ENCODE results near the gene NPB.

The NPB gene

DNA sequence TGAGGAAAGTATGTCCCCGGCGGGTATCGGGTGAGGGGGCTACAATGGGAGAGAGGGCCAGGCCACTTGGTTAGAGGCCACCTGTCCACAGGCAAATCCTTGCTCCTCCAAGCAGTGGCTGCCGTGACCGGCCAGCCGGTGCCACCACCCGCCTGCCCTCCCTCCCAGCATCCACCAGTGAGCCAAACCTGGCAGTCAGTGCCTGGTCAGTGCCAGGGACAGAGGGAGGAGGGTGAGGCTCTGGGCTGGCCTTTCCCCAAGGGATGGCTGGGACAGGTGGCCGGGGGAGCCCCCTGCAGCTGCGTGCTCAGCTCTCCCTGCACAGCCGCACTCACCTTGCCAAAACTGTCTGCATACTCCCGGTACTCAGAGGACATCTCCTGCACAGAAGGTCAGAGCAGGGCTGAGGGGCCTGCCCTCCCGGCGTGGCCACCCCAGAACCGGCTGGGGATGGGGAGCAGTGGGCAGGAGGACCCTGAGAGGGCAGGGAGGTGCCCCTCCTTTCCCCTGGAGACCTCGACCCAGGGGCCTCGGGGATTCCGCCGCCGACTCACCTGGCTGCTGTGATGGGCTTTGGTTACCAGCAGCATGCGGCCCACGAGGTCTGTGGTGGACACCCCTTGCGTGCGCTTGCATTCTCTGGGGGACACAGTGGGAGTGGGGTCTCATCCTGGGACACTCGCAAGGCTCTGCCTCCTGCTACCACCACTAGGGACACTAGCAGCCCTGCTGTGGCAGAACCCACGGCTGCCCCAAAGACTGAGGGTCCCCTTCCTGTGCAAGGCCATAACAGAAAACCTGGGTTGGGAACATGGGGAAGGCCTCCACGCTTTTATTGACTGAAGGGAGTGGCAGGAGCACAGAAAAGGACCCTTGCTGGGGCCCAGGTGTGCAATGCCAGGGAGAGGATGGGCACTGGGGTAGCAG, 5.4 kb downstream of the NPB start:
- Histone ChIP-seq H2BK120ac (ENCODE audit: low read depth, low read length) (no peak overlapping the region), H3K9ac (ENCODE audit: low read length) (no peak overlapping the region), H3K14ac (ENCODE audit: low read length in 2 of 2) (no peak overlapping the region), H3K4me2 (ENCODE audit: low read length, poor library complexity, severe bottlenecking) (no peak overlapping the region), H4K91ac (ENCODE audit: low read length) (no peak overlapping the region), H3K4me1 (ENCODE audit: control insufficient read depth, insufficient read depth, low read depth, low read length) (peaks cover 21% of the 10 kb centered on the region), H4K8ac (ENCODE audit: low read length) (no peak overlapping the region), H3K9me3 (ENCODE audit: control insufficient read depth, low read length) (no peaks in the 10 kb centered on the region), H2BK15ac (ENCODE audit: low read depth, poor library complexity, severe bottlenecking) (no peak overlapping the region), H3K27ac (ENCODE audit: low read length, poor library complexity, severe bottlenecking) (no peak overlapping the region), H3K18ac (ENCODE audit: low read depth in 1 of 2, low read length in 2 of 2) (no peak overlapping the region), H2AFZ (ENCODE audit: low read depth, low read length) (no peak overlapping the region), H3K4me3 (ENCODE audit: insufficient read depth in 1 of 2, low read depth in 1 of 2, low read length in 2 of 2) (no peak overlapping the region), H3K27me3 (ENCODE audit: control insufficient read depth in 1 of 2, insufficient read depth in 1 of 2, low read length in 2 of 2) (no peaks in the 10 kb centered on the region), H2BK5ac (ENCODE audit: low read depth, low read length, poor library complexity, severe bottlenecking) (no peak overlapping the region), H3K4ac (ENCODE audit: low read depth in 1 of 2, low read length in 2 of 2) (no peak overlapping the region), H3K23ac (ENCODE audit: low read length in 2 of 2) (no peak overlapping the region), H3K79me1 (replicated peaks; ENCODE audit: low read length, poor library complexity, severe bottlenecking) (peaks cover 11% of the 10 kb centered on the region), H2AK5ac (ENCODE audit: low read length, severe bottlenecking) (no peak overlapping the region), H3K36me3 (ENCODE audit: control insufficient read depth in 1 of 2, insufficient read depth in 2 of 2, low read depth in 1 of 2, low read length in 2 of 2) (peaks cover 31 to 76% of the 10 kb centered on the region in 2 experiments), H2BK12ac (ENCODE audit: low read length in 2 of 2) (no peak overlapping the region)
- no peak for DNase-seq
- WGBS = 97% methylated on average over 23 of the region's 26 CpGs

DNA sequence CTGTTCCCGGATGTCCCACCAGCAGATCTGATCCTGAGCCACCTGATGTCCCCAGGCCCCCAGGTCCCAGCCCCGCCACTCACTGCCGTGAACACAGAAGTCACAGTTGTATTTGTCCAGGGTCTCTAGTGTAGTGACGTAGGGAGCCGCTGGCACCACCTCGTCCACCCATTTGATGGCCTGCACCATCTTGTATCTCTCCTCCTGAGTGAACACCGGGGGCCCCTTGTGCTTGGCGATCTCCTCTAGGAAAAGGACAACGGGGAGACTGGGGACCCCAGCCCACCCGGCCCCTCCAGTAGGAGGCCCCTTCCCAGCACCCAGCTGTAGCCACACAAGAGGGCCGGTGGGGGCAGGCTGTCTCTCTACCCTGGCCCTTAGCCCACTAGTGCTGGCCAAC, 6.8 kb downstream of the NPB start:
- Histone ChIP-seq H3K18ac (ENCODE audit: low read depth in 1 of 2, low read length in 2 of 2) (no peak overlapping the region), H3K23ac (ENCODE audit: low read length in 2 of 2) (no peak overlapping the region), H3K27ac (ENCODE audit: low read length, poor library complexity, severe bottlenecking) (no peak overlapping the region), H3K36me3 (ENCODE audit: control insufficient read depth in 1 of 2, insufficient read depth in 2 of 2, low read depth in 1 of 2, low read length in 2 of 2) (peaks cover 44 to 77% of the 10 kb centered on the region in 2 experiments), H3K9ac (ENCODE audit: low read length) (no peak overlapping the region), H3K4me3 (ENCODE audit: insufficient read depth in 1 of 2, low read depth in 1 of 2, low read length in 2 of 2) (no peak overlapping the region), H3K4me2 (ENCODE audit: low read length, poor library complexity, severe bottlenecking) (no peak overlapping the region), H2BK12ac (ENCODE audit: low read length in 2 of 2) (no peak overlapping the region), H3K14ac (ENCODE audit: low read length in 2 of 2) (no peak overlapping the region), H3K79me1 (replicated peaks; ENCODE audit: low read length, poor library complexity, severe bottlenecking) (peaks cover 19% of the 10 kb centered on the region), H4K8ac (ENCODE audit: low read length) (no peak overlapping the region), H4K91ac (ENCODE audit: low read length) (no peak overlapping the region), H2BK15ac (ENCODE audit: low read depth, poor library complexity, severe bottlenecking) (no peak overlapping the region), H3K27me3 (ENCODE audit: control insufficient read depth in 1 of 2, insufficient read depth in 1 of 2, low read length in 2 of 2) (no peaks in the 10 kb centered on the region), H3K4me1 (ENCODE audit: control insufficient read depth, insufficient read depth, low read depth, low read length) (peaks cover 18% of the 10 kb centered on the region), H3K9me3 (ENCODE audit: control insufficient read depth, low read length) (no peaks in the 10 kb centered on the region), H3K4ac (ENCODE audit: low read depth in 1 of 2, low read length in 2 of 2) (no peak overlapping the region), H2BK5ac (ENCODE audit: low read depth, low read length, poor library complexity, severe bottlenecking) (no peak overlapping the region), H2AFZ (ENCODE audit: low read depth, low read length) (no peak overlapping the region), H2AK5ac (ENCODE audit: low read length, severe bottlenecking) (no peak overlapping the region), H2BK120ac (ENCODE audit: low read depth, low read length) (no peak overlapping the region)
- no peak for DNase-seq
- WGBS = 96% methylated on average over 11 of the region's 11 CpGs

DNA sequence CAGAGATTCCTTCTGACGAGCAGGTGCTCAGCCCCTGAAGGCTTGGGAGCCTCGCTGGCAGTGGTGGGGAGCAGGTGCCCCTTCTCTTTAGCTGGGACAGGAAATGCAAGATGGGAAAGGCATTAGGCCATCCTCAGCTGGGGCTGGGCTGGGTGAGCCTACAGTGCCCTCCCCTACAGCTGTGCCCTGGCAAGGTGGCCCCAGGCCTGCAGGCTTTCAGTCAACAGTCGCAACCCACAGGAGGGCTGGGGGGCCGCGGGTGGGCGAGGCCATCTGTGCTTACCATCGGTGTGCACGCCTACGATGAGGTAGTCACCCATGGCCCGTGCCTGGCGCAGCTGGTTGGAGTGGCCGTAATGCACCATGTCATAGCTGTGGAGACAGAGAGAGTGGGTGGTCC, 7.2 kb downstream of the NPB start:
- Histone ChIP-seq H3K4ac (ENCODE audit: low read depth in 1 of 2, low read length in 2 of 2) (no peak overlapping the region), H3K27ac (ENCODE audit: low read length, poor library complexity, severe bottlenecking) (no peak overlapping the region), H3K23ac (ENCODE audit: low read length in 2 of 2) (peak overlapping the region in 1 of 2 experiments; percentile 66), H2AK5ac (ENCODE audit: low read length, severe bottlenecking) (no peak overlapping the region), H2AFZ (ENCODE audit: low read depth, low read length) (no peak overlapping the region), H3K4me3 (ENCODE audit: insufficient read depth in 1 of 2, low read depth in 1 of 2, low read length in 2 of 2) (no peak overlapping the region), H3K4me2 (ENCODE audit: low read length, poor library complexity, severe bottlenecking) (no peak overlapping the region), H2BK15ac (ENCODE audit: low read depth, poor library complexity, severe bottlenecking) (no peak overlapping the region), H3K14ac (ENCODE audit: low read length in 2 of 2) (no peak overlapping the region), H2BK120ac (ENCODE audit: low read depth, low read length) (no peak overlapping the region), H3K36me3 (ENCODE audit: control insufficient read depth in 1 of 2, insufficient read depth in 2 of 2, low read depth in 1 of 2, low read length in 2 of 2) (peaks cover 48 to 77% of the 10 kb centered on the region in 2 experiments), H3K27me3 (ENCODE audit: control insufficient read depth in 1 of 2, insufficient read depth in 1 of 2, low read length in 2 of 2) (no peaks in the 10 kb centered on the region), H2BK5ac (ENCODE audit: low read depth, low read length, poor library complexity, severe bottlenecking) (no peak overlapping the region), H4K8ac (ENCODE audit: low read length) (no peak overlapping the region), H4K91ac (ENCODE audit: low read length) (peak overlapping the region; percentile 12), H2BK12ac (ENCODE audit: low read length in 2 of 2) (peak overlapping the region in 1 of 2 experiments; percentile 45), H3K18ac (ENCODE audit: low read depth in 1 of 2, low read length in 2 of 2) (no peak overlapping the region), H3K9me3 (ENCODE audit: control insufficient read depth, low read length) (no peaks in the 10 kb centered on the region), H3K79me1 (replicated peaks; ENCODE audit: low read length, poor library complexity, severe bottlenecking) (peaks cover 24% of the 10 kb centered on the region), H3K4me1 (ENCODE audit: control insufficient read depth, insufficient read depth, low read depth, low read length) (peaks cover 18% of the 10 kb centered on the region), H3K9ac (ENCODE audit: low read length) (no peak overlapping the region)
- 98% methylated on average over 12 of the region's 12 CpGs for WGBS
- DNase-seq = no peak

DNA sequence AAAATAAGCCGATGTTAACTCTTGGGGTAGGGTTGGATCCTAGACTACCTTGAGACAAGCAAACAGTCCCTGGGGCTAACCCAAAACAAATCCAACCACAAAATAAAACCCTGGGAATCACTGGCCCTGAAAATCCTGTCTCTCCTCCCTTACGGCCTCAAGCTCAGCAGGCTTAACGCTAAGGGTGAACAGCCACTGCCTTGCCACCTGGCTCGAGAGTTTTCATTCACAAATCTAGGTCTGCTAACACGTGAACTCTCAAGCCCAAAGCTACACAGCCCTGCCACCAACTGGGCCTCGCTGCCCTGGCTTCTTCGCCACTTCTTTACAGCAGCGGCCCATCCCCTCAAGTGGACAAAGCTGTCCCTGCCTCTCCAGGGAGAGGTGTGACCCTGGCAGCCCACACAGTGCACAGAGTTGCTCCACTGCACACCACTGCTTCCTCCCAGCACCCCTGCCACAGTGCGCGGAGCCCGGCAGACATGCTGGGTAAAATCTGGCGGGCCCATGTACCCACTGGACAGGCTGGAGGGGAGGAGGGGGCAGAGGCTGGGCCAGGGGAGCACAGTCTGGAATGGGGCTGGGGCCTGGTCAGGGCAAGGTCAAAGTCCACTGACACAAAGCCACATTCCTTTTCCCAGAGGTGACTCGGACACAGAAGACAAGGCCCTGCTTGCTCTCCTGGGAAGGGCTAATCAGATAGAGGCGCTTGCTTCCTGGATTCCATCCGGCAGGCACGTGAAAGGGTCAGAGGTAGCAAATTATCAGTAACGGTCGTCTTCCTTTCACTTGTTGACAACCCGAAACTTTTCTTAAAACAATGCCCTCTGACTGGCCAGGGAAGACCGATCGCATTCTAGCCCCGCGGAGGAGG, 8.2 kb downstream of the NPB start:
- no peak overlapping the region for H3K27ac ChIP-seq (ENCODE audit: low read length, poor library complexity, severe bottlenecking)
- no peak overlapping the region for H2BK120ac ChIP-seq (ENCODE audit: low read depth, low read length)
- peaks cover 33% of the 10 kb centered on the region for H3K79me1 ChIP-seq (replicated peaks; ENCODE audit: low read length, poor library complexity, severe bottlenecking)
- peak overlapping the region in 1 of 2 experiments; percentile 69 for H3K18ac ChIP-seq (ENCODE audit: low read depth in 1 of 2, low read length in 2 of 2)
- H2BK12ac ChIP-seq (ENCODE audit: low read length in 2 of 2) = no peak overlapping the region
- H3K4me1 ChIP-seq (ENCODE audit: control insufficient read depth, insufficient read depth, low read depth, low read length) = peaks cover 18% of the 10 kb centered on the region
- H3K9me3 ChIP-seq (ENCODE audit: control insufficient read depth, low read length) = no peaks in the 10 kb centered on the region
- peak overlapping the region in 1 of 2 experiments; percentile 5 for H3K14ac ChIP-seq (ENCODE audit: low read length in 2 of 2)
- no peak overlapping the region for H2AFZ ChIP-seq (ENCODE audit: low read depth, low read length)
- no peak overlapping the region for H2BK15ac ChIP-seq (ENCODE audit: low read depth, poor library complexity, severe bottlenecking)
- H3K4me3 ChIP-seq (ENCODE audit: insufficient read depth in 1 of 2, low read depth in 1 of 2, low read length in 2 of 2) = peak overlapping the region; percentile 75 to 89
- H3K4me2 ChIP-seq (ENCODE audit: low read length, poor library complexity, severe bottlenecking) = peak overlapping the region; percentile 94
- H3K4ac ChIP-seq (ENCODE audit: low read depth in 1 of 2, low read length in 2 of 2) = peak overlapping the region; percentile 15 to 61
- peak overlapping the region; percentile 89 for H3K9ac ChIP-seq (ENCODE audit: low read length)
- peaks cover 58 to 77% of the 10 kb centered on the region in 2 experiments for H3K36me3 ChIP-seq (ENCODE audit: control insufficient read depth in 1 of 2, insufficient read depth in 2 of 2, low read depth in 1 of 2, low read length in 2 of 2)
- H4K91ac ChIP-seq (ENCODE audit: low read length) = peak overlapping the region; percentile 7
- 41% methylated on average over 23 of the region's 23 CpGs for WGBS
- H2AK5ac ChIP-seq (ENCODE audit: low read length, severe bottlenecking) = no peak overlapping the region
- H4K8ac ChIP-seq (ENCODE audit: low read length) = no peak overlapping the region
- peak; percentile 38 for DNase-seq
- H3K23ac ChIP-seq (ENCODE audit: low read length in 2 of 2) = peak overlapping the region in 1 of 2 experiments; percentile 57
- H2BK5ac ChIP-seq (ENCODE audit: low read depth, low read length, poor library complexity, severe bottlenecking) = no peak overlapping the region
- H3K27me3 ChIP-seq (ENCODE audit: control insufficient read depth in 1 of 2, insufficient read depth in 1 of 2, low read length in 2 of 2) = no peaks in the 10 kb centered on the region

Measured in mesenchymal stem cell (in vitro differentiated cells and primary cell).